Neutrophil (primary cell): ENCODE data around the gene NIBAN1.

Experiments
- H3K27ac ChIP-seq: fragments of 200-600 bp; sonication (generic); 2 replicates; pipeline ENCODE4 v1.5.1; 2016; ENCODE audit warnings: mild to moderate bottlenecking, moderate library complexity
- H3K27me3 ChIP-seq: fragments of 200-600 bp; sonication (generic); 2 replicates; pipeline ENCODE4 v1.6.0; 2016; ENCODE audit warnings: mild to moderate bottlenecking
- H3K36me3 ChIP-seq: fragments of 200-600 bp; sonication (generic); 2 replicates; pipeline ENCODE4 v1.5.1; 2017
- H3K4me1 ChIP-seq, 2 experiments: fragments of 200-600 bp in 1 of 2; sonication (generic) in 1 of 2; 1 replicate in 1 of 2; 2 replicates in 1 of 2; pipeline versions ENCODE4 v1.5.1 to v1.6.1; 2013 to 2016; ENCODE audit warnings: low read depth in 1 of 2, low read length in 1 of 2, mild to moderate bottlenecking in 1 of 2, moderate library complexity in 1 of 2; ENCODE audit not compliant: control insufficient read depth in 1 of 2, insufficient read depth in 1 of 2
- H3K4me3 ChIP-seq, 2 experiments: fragments of 200-600 bp in 1 of 2; sonication (generic) in 1 of 2; 1 replicate in 1 of 2; 2 replicates in 1 of 2; pipeline ENCODE4 v1.5.1; 2013 to 2016; ENCODE audit warnings: low read depth in 1 of 2, low read length in 1 of 2, mild to moderate bottlenecking in 1 of 2, moderate library complexity in 1 of 2
- H3K9me3 ChIP-seq: fragments of 200-600 bp; sonication (generic); 2 replicates; pipeline ENCODE4 v1.5.1; 2016
- CTCF ChIP-seq: fragments of 200-600 bp; sonication (generic); IDR thresholded peaks from 2 replicates; pipeline ENCODE4 v1.5.1; 2016; ENCODE audit warnings: antibody characterized with exemption

NIBAN1 gene

GRCh38 chr1:184953600-184954219 is 20.6 kb downstream of the NIBAN1 start:
- H3K36me3 ChIP-seq, result peaks cover 14% of the 10 kb centered on the region
- peak overlapping the region; percentile 18 for H3K27ac ChIP-seq
- TF ChIP-seq CTCF, result no peak
- H3K4me3 ChIP-seq, result no peak overlapping the region
- no peaks in the 10 kb centered on the region for H3K27me3 ChIP-seq
- no peaks in the 10 kb centered on the region for H3K9me3 ChIP-seq
- no peaks in the 10 kb centered on the region for H3K4me1 ChIP-seq

DNA sequence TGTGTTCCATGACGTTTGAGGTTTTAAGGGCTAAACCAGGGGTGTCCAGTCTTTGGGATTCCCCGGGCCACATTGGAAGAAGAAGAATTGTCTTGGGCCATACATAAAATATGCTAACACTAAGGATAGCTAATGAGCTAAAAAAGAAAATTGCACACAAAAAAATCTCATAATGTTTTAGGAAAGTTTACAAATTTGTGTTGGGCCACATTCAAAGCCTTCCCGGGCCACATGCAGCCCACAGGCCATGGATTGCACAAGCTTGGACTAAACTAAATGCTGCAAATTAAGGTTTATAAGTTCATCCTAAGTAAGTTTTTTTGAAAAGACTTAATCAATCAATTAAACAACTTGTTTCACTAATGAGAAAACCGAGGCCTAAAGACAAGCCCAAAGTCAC is 21.9 kb downstream of the NIBAN1 start:
- no peak overlapping the region for H3K4me3 ChIP-seq
- no peaks in the 10 kb centered on the region for H3K9me3 ChIP-seq
- H3K4me1 ChIP-seq, result peaks cover 3 to 5% of the 10 kb centered on the region in 2 experiments
- peaks cover 14% of the 10 kb centered on the region for H3K36me3 ChIP-seq
- H3K27me3 ChIP-seq, result no peaks in the 10 kb centered on the region
- TF ChIP-seq CTCF, result no peak
- H3K27ac ChIP-seq, result no peak overlapping the region

GRCh38 chr1:184951788-184952187 is 22.5 kb downstream of the NIBAN1 start:
- H3K27me3 ChIP-seq, result no peaks in the 10 kb centered on the region
- TF ChIP-seq CTCF, result no peak
- no peak overlapping the region for H3K27ac ChIP-seq
- peaks cover 14% of the 10 kb centered on the region for H3K36me3 ChIP-seq
- peaks cover 8 to 11% of the 10 kb centered on the region in 2 experiments for H3K4me1 ChIP-seq
- H3K9me3 ChIP-seq, result no peaks in the 10 kb centered on the region
- H3K4me3 ChIP-seq, result no peak overlapping the region

DNA sequence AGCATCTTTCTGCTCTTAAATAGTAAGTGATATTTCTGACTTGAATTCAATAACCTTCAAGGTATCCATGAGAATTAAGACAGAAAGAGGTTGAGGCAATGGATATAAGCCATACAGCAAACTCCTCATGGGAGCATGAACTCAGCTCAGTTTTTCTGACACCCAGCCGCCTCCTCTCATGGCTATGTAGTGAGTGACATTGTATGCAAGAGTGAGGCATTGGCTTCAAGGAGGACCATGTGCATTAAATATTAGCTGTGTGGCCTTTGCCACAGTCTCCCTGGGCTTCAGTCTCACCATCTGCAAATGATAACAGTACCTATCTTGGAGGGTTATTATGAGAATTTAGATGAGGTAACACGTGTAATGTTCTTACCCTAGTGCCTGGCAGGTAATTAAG is 23.4 kb downstream of the NIBAN1 start:
- Histone ChIP-seq H3K36me3 (peaks cover 9% of the 10 kb centered on the region), H3K27ac (peak overlapping the region; percentile 13), H3K27me3 (no peaks in the 10 kb centered on the region), H3K4me1 (peaks cover 17 to 20% of the 10 kb centered on the region in 2 experiments), H3K4me3 (no peak overlapping the region), H3K9me3 (no peaks in the 10 kb centered on the region)
- TF ChIP-seq CTCF, result no peak

- no peak for TF ChIP-seq CTCF
- peaks cover 6% of the 10 kb centered on the region for H3K36me3 ChIP-seq
- no peaks in the 10 kb centered on the region for H3K27me3 ChIP-seq
- no peaks in the 10 kb centered on the region for H3K9me3 ChIP-seq
- no peak overlapping the region for H3K4me3 ChIP-seq
- H3K4me1 ChIP-seq, result peaks cover 23 to 27% of the 10 kb centered on the region in 2 experiments
- no peak overlapping the region for H3K27ac ChIP-seq
These were observed 24.1 kb downstream of the NIBAN1 start for GRCh38 chr1:184950227-184950626.
